Daoy (cell line): ENCODE results near the gene OR2G6. TPM values are rescaled to one million over a fixed set of nuclear protein-coding genes. Genes with fewer than 3 reads are reported as not detected.
"Not testable (repeated sequence)": the region's sequence is repeated elsewhere in the genome, so short reads cannot be mapped to it uniquely, and the experiment has no call there.

Experiments used
- DNase-seq: peaks from one replicate; pipeline ENCODE4 v3.0.0-alpha.2; 2015; ENCODE audit warnings: low read depth
- total RNA-seq: library from RNA; depleted of rRNA; stranded (reverse); fragments of >200 nt; shearing (Covaris generic); gene quantifications from 2 replicates; pipeline ENCODE4 v1.2.3, GENCODE V29; 2014; rRNA removed

The OR2G6 gene
- not detected in 2 replicates for total RNA-seq

DNA sequence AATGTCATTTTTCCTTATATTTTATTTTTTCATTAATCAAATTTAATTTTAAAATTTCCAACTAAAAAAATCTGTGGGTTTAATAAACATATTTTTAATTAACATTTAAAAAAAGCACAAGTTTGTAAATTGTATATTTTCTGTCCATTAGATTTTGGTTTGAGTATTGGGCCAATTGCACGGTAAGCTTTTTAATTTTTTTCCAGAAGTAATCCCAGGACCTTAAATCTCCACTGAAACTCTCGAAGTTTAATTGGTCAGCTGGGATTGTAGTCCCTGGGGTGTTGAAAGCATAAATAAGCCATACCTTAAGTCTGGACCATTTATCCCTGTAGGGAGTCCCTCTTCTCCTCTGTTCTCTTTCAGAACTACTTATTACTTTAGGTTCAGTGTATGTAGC, at the start of gene OR2G6:
Gene OR2G6, plus strand, starts transcription at position 301 of the 400 bp plus-strand sequence. CDS start 13,574 bp downstream, outside the sequence.
- DNase-seq, result not testable (repeated sequence)

- not testable (repeated sequence) for DNase-seq
Measured at GRCh38 chr1:248459117-248459516, 48.8 kb upstream of the OR2G6 start.

GRCh38 chr1:248471154-248471553, 36.7 kb upstream of the OR2G6 start:
- no peak for DNase-seq

DNA sequence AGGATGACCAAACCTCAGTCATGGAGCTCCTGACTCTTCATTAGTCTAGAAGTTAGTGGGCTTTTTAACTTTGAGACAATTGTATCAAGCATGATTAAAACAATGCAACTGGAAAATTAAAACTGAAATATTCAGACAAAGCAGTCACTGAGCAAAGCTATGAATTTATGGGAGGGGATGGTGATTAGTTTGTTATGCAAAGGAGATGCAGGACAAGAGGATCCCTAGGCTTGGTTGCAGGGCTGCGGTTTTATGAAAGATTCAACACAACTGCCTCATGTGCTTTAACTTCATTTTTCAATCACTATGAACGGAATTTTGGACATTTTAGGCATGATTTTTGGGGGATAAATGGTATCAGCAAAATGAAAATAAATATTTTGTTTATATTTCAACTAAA, 35.8 kb upstream of the OR2G6 start:
- DNase-seq, result not testable (repeated sequence)

DNA sequence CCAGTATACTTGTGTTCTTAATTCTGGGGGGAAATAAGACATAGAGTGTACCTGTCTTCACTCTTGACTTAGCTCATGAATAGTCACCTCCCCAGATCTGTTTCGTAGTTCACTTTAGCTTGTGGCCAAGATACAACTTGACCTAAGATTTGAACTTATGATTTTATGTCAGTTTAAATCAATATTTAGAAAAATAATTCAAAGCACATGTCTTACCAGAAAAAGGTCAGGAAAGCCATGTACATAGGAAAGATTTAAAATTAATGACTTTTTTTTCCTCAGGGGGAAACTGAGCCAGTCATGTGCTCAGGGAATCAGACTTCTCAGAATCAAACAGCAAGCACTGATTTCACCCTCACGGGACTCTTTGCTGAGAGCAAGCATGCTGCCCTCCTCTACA, 34.8 kb upstream of the OR2G6 start, which contains the start of gene OR2T3:
Gene OR2T3, plus strand, starts transcription at position 301 of the 400 bp plus-strand sequence. Its CDS starts 0 bp downstream, at position 301.
- not testable (repeated sequence) for DNase-seq

DNA sequence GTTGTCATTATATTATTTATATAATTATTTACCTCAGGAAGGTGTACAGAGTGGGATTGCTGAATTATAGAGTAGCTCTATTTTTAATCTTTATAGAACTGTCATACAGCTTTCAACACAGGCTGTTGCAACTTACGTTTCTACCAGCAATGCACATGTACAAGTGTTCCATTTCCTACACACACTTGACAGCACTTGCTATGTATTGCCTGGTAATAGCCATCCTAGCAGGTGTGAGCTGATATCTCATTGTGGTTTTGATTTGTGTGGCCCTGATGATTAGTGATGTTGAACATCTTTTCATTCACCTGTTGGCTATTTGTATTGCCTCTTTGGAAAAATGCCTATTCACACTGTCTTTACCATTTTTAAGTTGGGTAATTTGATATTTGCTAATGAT, 32.2 kb upstream of the OR2G6 start:
- DNase-seq, result not testable (repeated sequence)

- not testable (repeated sequence) for DNase-seq
Measured at GRCh38 chr1:248481686-248482579, 25.9 kb upstream of the OR2G6 start.

DNA sequence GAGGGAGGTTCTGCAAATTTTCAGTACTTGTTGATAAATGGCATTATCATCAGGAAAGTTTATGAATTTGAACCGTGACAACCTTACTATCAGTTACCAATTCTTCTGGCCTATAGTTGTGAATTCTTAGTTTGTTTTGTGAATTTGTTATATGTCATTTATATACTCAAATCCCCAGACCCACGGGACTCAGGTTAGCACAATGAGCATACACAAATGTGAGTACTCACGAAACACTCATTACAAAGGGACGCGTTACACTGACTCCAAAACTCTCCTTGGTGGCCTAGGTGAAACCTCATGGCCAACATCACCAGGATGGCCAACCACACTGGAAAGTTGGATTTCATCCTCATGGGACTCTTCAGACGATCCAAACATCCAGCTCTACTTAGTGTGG, 19.6 kb upstream of the OR2G6 start, which contains the start of gene OR2T5:
Gene OR2T5, plus strand, starts transcription at position 301 of the 400 bp plus-strand sequence. Its CDS starts 0 bp downstream, at position 301.
- not testable (repeated sequence) for DNase-seq

DNA sequence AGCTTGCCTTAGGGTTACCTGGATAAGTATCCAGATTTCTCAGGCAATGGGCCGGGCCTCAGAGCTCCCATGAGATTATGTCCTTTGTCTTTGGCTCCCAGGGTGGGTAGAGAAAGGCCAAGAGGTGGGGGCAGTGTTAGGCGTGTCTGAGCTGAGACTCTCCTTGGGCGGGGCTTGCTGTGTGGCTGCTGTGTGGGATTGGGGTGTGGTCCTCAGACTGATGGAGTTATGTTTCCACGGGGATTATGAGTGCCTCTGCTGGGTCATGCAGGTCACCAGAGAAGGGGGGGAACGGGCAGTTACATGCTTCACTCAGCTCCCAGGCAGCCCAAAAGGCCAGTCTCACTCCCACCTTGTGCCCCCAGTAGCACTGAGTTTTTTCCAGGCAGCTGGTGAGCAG, 11.2 kb upstream of the OR2G6 start:
- DNase-seq, result not testable (repeated sequence)

- DNase-seq, result not testable (repeated sequence)
Measured at GRCh38 chr1:248500305-248501035, 7.4 kb upstream of the OR2G6 start.

DNA sequence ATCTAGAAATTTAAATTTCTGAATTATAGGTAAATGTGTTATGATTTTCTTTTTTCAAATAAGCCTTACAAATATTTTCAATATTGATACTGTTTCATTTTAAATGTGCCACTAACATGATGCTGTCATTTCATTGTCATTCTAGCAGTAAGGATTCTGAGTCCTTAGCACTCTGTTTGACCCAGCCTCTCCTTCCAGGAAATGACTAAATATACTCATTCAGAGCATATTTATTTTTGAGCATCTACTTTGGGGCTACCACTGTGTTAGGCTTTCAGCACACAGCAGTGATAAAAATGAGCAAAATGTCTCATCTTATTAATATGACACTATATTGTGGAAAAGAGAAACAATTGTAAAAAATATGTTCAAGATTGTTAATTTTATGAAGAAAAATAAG, 2.3 kb downstream of the OR2G6 start:
- not testable (repeated sequence) for DNase-seq

DNA sequence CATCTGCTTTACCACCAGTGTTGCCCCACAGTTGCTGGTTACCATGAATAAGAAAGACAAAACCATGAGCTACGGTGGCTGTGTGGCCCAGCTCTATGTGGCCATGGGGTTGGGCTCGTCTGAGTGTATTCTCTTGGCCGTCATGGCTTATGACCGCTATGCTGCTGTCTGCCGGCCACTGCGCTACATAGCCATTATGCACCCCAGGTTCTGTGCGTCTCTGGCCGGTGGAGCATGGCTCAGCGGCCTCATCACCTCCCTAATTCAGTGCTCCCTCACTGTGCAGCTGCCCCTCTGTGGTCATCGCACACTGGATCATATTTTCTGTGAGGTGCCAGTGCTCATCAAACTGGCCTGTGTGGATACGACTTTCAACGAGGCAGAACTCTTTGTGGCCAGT, 14.0 kb downstream of the OR2G6 start:
- DNase-seq, result no peak

DNA sequence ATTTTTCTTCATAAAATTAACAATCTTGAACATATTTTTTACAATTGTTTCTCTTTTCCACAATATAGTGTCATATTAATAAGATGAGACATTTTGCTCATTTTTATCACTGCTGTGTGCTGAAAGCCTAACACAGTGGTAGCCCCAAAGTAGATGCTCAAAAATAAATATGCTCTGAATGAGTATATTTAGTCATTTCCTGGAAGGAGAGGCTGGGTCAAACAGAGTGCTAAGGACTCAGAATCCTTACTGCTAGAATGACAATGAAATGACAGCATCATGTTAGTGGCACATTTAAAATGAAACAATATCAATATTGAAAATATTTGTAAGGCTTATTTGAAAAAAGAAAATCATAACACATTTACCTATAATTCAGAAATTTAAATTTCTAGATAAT, 29.6 kb downstream of the OR2G6 start:
- not testable (repeated sequence) for DNase-seq

DNA sequence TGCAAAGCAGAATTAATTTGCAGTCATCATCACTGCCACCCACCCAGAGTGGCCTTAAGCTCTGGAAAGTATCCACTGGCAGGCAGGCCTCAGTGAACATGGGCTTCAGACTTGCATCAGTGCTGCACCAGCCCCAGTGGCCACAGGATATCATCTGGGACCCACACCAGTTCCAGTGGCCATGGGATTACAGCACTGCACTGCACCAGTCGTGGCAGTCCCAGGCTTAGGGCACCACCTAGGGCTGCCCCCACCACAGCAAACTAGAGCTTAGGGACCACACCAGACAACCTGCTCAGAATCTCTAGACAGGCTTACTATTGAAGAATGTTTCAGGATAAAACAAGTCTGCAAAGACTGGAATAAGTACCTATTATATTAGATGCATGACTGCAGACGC, 39.5 kb downstream of the OR2G6 start:
- DNase-seq, result not testable (repeated sequence)

DNA sequence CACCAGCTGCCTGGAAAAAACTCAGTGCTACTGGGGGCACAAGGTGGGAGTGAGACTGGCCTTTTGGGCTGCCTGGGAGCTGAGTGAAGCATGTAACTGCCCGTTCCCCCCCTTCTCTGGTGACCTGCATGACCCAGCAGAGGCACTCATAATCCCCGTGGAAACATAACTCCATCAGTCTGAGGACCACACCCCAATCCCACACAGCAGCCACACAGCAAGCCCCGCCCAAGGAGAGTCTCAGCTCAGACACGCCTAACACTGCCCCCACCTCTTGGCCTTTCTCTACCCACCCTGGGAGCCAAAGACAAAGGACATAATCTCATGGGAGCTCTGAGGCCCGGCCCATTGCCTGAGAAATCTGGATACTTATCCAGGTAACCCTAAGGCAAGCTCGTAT, 43.2 kb downstream of the OR2G6 start:
- DNase-seq, result not testable (repeated sequence)

GRCh38 chr1:248562672-248563071, 54.8 kb downstream of the OR2G6 start, which contains the start of gene OR2T29:
TSS of gene OR2T29 (minus strand) at chr1:248562772. CDS start at chr1:248559491, 3,281 bp downstream.
- not testable (repeated sequence) for DNase-seq

DNA sequence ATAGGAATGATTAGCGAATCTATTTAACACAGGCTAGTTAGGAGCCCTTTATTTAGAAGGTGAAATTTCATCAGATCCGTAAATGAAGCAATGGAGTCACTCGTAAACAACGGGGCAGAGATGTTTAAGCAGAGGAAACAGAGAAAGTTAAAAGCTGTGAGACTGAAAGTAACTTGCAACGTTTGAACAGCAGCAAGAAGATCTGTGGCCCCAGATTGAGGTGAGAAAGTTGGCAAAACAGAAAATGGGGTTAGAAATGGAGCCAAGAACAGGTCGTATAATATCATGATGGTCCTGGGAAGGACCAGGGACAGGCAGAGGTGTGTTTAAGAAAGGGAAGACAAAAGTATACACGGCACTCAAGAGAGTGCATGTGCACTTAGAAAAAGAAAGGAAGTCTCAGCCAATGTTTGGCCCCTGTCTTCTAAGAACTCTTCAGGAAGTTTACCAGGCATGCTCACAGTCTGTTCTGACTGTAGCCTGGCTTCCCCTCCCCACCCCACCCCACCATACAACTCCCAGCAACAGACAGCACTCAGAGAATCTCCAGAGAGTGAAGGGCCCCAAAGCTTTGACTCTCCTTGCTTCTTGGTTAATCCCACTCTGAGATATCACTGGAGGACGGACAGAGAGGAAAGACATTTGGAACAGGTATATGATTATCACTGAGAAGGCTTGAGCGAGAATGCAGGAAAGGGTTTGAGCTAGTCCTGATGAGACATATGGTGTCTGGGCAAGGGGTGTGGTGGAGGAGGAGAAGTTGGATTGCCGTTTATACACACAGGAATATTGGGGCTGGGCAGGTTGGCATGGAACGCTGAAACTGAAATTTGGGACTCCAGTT, 57.9 kb downstream of the OR2G6 start:
- not testable (repeated sequence) for DNase-seq

DNA sequence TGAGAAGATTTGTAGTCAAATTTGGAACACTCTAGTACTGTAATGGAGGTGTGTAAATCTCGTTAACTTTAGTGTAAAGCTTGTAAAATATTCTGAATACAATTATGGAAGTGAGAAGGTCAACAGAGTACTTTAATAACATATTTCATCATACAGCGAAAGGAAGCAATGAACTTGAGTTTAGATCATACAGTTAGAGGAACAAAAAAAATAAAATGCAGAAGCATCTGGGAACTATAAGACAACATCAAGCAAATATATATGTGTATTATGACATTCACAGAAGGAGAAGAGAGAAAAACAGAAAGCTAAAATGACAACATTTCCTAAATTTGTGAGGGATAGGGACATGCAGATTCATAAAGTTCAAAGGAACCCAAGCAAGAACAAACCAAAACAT, 61.2 kb downstream of the OR2G6 start:
- not testable (repeated sequence) for DNase-seq

DNA sequence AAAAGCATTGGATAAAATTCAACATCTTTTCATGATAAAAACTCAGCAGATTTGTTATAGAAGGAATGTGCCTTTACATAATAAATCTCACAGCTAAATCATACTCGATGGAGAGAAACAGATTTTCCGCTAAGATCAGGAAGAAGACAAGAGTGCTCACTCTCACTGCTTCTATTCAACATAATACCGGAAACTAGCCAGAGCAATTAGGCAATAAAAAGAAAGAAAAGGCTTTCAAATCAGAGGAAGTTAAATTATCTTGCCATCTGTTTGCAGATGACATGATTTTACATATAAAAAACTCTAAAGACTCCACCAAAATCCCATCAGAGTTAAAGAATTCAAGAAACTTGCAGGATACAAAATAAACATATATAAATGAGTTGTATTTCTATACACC, 62.9 kb downstream of the OR2G6 start:
- DNase-seq, result not testable (repeated sequence)

- not testable (repeated sequence) for DNase-seq
Measured at GRCh38 chr1:248572049-248572448, 64.2 kb downstream of the OR2G6 start.

- not testable (repeated sequence) for DNase-seq
Measured at GRCh38 chr1:248573856-248574255, 66.0 kb downstream of the OR2G6 start.
